ENCODE data around the gene LUC7L3. TPM values are rescaled to one million over a fixed set of nuclear protein-coding genes. Genes with fewer than 3 reads are reported as not detected.

LUC7L3 gene
- total and polyA plus RNA-seq, 3 experiments from 2014 or later = 72.5 to 120 (median 113) TPM

- Histone ChIP-seq H3K9me3 (ENCODE audit: low read length) (no peaks in the 10 kb centered on the region), H3K27ac (ENCODE audit: low read depth, low read length) (no peak overlapping the region), H3K27me3 (ENCODE audit: insufficient read depth, low read length, poor library complexity, severe bottlenecking) (no peaks in the 10 kb centered on the region), H3K4me3 (ENCODE audit: low read length) (no peak overlapping the region), H3K36me3 (ENCODE audit: insufficient read depth, low read length) (peaks cover 56% of the 10 kb centered on the region), H3K4me1 (ENCODE audit: insufficient read depth, low read length) (peaks cover 19% of the 10 kb centered on the region)
- peaks cover 40 to 56% (median 46%) of the 10 kb centered on the region in 3 donors for H3K4me1 Mint-ChIP-seq
- ChIA-PET POLR2A (no interaction called here), CTCF (no interaction called here)
- peak overlapping the region in 1 of 7 donors; percentile 55 for H3K4me3 Mint-ChIP-seq
- no peaks in the 10 kb centered on the region for H3K27me3 Mint-ChIP-seq
- H3K27ac Mint-ChIP-seq = peak overlapping the region in 4 of 8 donors; percentile 5 to 71 (median 53)
- H3K36me3 Mint-ChIP-seq = peaks cover 4 to 72% (median 29%) of the 10 kb centered on the region in 3 donors
- no peaks in the 10 kb centered on the region for H3K9me3 Mint-ChIP-seq
- no peak for DNase-seq
Observed at GRCh38 chr17:50739098-50739497, 19.7 kb downstream of the LUC7L3 start.

GRCh38 chr17:50745631-50746030, 26.2 kb downstream of the LUC7L3 start:
- H3K9me3 Mint-ChIP-seq = no peaks in the 10 kb centered on the region
- ChIA-PET POLR2A (no interaction called here), CTCF (no interaction called here)
- Histone ChIP-seq H3K27me3 (ENCODE audit: insufficient read depth, low read length, poor library complexity, severe bottlenecking) (no peaks in the 10 kb centered on the region), H3K36me3 (ENCODE audit: insufficient read depth, low read length) (peaks cover 93% of the 10 kb centered on the region), H3K27ac (ENCODE audit: low read depth, low read length) (no peak overlapping the region), H3K9me3 (ENCODE audit: low read length) (no peaks in the 10 kb centered on the region), H3K4me1 (ENCODE audit: insufficient read depth, low read length) (no peaks in the 10 kb centered on the region), H3K4me3 (ENCODE audit: low read length) (no peak overlapping the region)
- H3K36me3 Mint-ChIP-seq = peaks cover 0 to 92% (median 45%) of the 10 kb centered on the region in 3 donors
- no peaks in the 10 kb centered on the region for H3K27me3 Mint-ChIP-seq
- H3K4me3 Mint-ChIP-seq = no peak overlapping the region
- DNase-seq = no peak
- peak overlapping the region in 1 of 8 donors; percentile 47 for H3K27ac Mint-ChIP-seq
- H3K4me1 Mint-ChIP-seq = peaks cover 5 to 17% (median 5%) of the 10 kb centered on the region in 3 donors

GRCh38 chr17:50749245-50749644, 29.8 kb downstream of the LUC7L3 start:
- H3K27me3 ChIP-seq (ENCODE audit: insufficient read depth, low read length, poor library complexity, severe bottlenecking) = no peaks in the 10 kb centered on the region
- H3K27me3 Mint-ChIP-seq = no peaks in the 10 kb centered on the region
- no peak overlapping the region for H3K27ac ChIP-seq (ENCODE audit: low read depth, low read length)
- peaks cover 0 to 92% (median 36%) of the 10 kb centered on the region in 3 donors for H3K36me3 Mint-ChIP-seq
- no peak overlapping the region for H3K4me3 Mint-ChIP-seq
- POLR2A ChIA-PET = no interaction called here
- no peak for DNase-seq
- CTCF ChIA-PET = no interaction called here
- H3K9me3 Mint-ChIP-seq = no peaks in the 10 kb centered on the region
- H3K4me1 ChIP-seq (ENCODE audit: insufficient read depth, low read length) = no peaks in the 10 kb centered on the region
- H3K36me3 ChIP-seq (ENCODE audit: insufficient read depth, low read length) = peaks cover 85% of the 10 kb centered on the region
- H3K27ac Mint-ChIP-seq = peak overlapping the region in 3 of 8 donors; percentile 21 to 30 (median 23)
- no peak overlapping the region for H3K4me3 ChIP-seq (ENCODE audit: low read length)
- H3K9me3 ChIP-seq (ENCODE audit: low read length) = no peaks in the 10 kb centered on the region
- H3K4me1 Mint-ChIP-seq = peaks cover 5 to 17% (median 5%) of the 10 kb centered on the region in 3 donors

- Histone ChIP-seq H3K27ac (ENCODE audit: low read depth, low read length) (no peak overlapping the region), H3K4me1 (ENCODE audit: insufficient read depth, low read length) (no peaks in the 10 kb centered on the region), H3K36me3 (ENCODE audit: insufficient read depth, low read length) (peaks cover 33% of the 10 kb centered on the region), H3K4me3 (ENCODE audit: low read length) (no peak overlapping the region), H3K27me3 (ENCODE audit: insufficient read depth, low read length, poor library complexity, severe bottlenecking) (no peaks in the 10 kb centered on the region), H3K9me3 (ENCODE audit: low read length) (no peaks in the 10 kb centered on the region)
- H3K4me1 Mint-ChIP-seq = peaks cover under 1 to 3% (median under 1%) of the 10 kb centered on the region in 3 donors
- peak overlapping the region in 2 of 8 donors; percentile 9 to 52 for H3K27ac Mint-ChIP-seq
- H3K36me3 Mint-ChIP-seq = peaks cover 0 to 54% (median 15%) of the 10 kb centered on the region in 3 donors
- CTCF ChIA-PET = interaction anchor here (1.3 kb wide), 1 partner anchor 23 kb away, joined by 3 read pairs; no protein-coding TSS in a partner anchor
- POLR2A ChIA-PET = interaction anchor here (0.6 kb wide), 1 partner anchor 500 kb away, joined by 7 read pairs; no protein-coding TSS in a partner anchor
- H3K9me3 Mint-ChIP-seq = no peaks in the 10 kb centered on the region
- H3K4me3 Mint-ChIP-seq = no peak overlapping the region
- no peaks in the 10 kb centered on the region for H3K27me3 Mint-ChIP-seq
- DNase-seq = no peak
Observed at GRCh38 chr17:50754521-50754920, 35.1 kb downstream of the LUC7L3 start.

DNA sequence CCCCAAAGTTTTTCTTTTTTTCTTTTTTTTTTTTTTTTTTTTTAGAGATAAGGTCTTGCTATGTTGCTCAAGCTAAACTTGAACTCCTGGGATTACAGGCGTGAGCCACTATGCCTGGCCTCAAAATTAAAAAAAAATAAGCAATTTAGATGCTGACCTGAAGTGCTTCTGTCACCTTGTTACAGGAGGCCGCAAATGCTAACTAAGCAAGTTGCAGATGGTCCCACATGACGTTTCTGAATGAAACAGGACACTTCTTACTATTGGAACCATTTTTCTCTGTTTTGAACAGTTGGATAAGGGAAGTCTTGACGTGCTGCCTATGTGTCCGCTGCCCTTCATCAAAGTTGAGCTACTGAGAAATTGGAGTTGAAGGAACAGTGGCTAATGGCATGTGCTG, 39.1 kb downstream of the LUC7L3 start:
- POLR2A ChIA-PET = interaction anchor here (0.6 kb wide), 1 partner anchor 274 kb away, joined by 3 read pairs; no protein-coding TSS in a partner anchor
- no peak for DNase-seq

DNA sequence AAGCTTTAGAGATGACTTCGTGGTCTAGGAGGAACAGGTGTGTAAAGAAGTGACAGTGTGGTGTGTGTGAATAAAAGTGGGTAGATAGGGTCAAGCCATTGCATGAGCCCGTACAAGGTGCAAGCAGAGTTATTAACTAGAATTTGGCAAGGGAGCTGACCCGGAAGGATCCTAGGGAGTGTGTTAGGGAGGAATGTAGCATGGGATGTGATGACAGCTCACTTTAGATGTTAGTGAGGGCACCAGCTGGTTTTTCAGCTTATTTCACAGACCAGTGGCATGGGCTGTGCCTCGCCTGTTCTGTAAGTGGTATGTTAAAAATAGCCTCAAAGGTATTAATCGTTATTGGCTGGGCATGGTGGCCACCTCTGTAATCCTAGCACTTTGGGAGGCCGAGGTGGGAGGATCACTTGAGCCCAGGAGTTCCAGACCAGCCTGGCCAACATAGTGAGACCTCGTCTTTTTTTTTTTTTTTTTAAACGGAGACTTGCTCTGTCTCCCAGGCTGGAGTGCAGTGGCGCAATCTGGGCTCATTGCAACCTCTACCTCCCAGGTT, 39.7 kb downstream of the LUC7L3 start:
- Mint-ChIP-seq H3K4me1 (peaks cover 6 to 8% (median 7%) of the 10 kb centered on the region in 3 donors), H3K27me3 (peaks cover under 1 to 4% of the 10 kb centered on the region in 2 donors), H3K27ac (peak overlapping the region in 1 of 8 donors; percentile 37), H3K36me3 (peaks cover 0 to 13% (median 2%) of the 10 kb centered on the region in 3 donors), H3K9me3 (no peaks in the 10 kb centered on the region), H3K4me3 (no peak overlapping the region)
- H3K27me3 ChIP-seq (ENCODE audit: insufficient read depth, low read length, poor library complexity, severe bottlenecking) = no peaks in the 10 kb centered on the region
- DNase-seq = no peak
- no peak overlapping the region for H3K27ac ChIP-seq (ENCODE audit: low read depth, low read length)
- POLR2A ChIA-PET = interaction anchor here (0.6 kb wide), 1 partner anchor 273 kb away, joined by 3 read pairs; no protein-coding TSS in a partner anchor
- no peaks in the 10 kb centered on the region for H3K9me3 ChIP-seq (ENCODE audit: low read length)
- no peaks in the 10 kb centered on the region for H3K4me1 ChIP-seq (ENCODE audit: insufficient read depth, low read length)
- H3K36me3 ChIP-seq (ENCODE audit: insufficient read depth, low read length) = no peaks in the 10 kb centered on the region
- CTCF ChIA-PET = no interaction called here
- H3K4me3 ChIP-seq (ENCODE audit: low read length) = no peak overlapping the region

More for the DNA sequence above, 39.1 kb downstream of the LUC7L3 start:
- Mint-ChIP-seq H3K4me3 (no peak overlapping the region), H3K9me3 (no peaks in the 10 kb centered on the region), H3K27me3 (no peaks in the 10 kb centered on the region), H3K36me3 (peaks cover 0 to 18% (median 2%) of the 10 kb centered on the region in 3 donors), H3K4me1 (peaks cover 5 to 7% (median 6%) of the 10 kb centered on the region in 3 donors), H3K27ac (peak overlapping the region in 1 of 8 donors; percentile 37)
- Histone ChIP-seq H3K4me3 (ENCODE audit: low read length) (no peak overlapping the region), H3K9me3 (ENCODE audit: low read length) (no peaks in the 10 kb centered on the region), H3K27me3 (ENCODE audit: insufficient read depth, low read length, poor library complexity, severe bottlenecking) (no peaks in the 10 kb centered on the region), H3K4me1 (ENCODE audit: insufficient read depth, low read length) (no peaks in the 10 kb centered on the region), H3K27ac (ENCODE audit: low read depth, low read length) (no peak overlapping the region), H3K36me3 (ENCODE audit: insufficient read depth, low read length) (peaks cover under 1% of the 10 kb centered on the region)
- CTCF ChIA-PET = no interaction called here

- Mint-ChIP-seq H3K27me3 (peaks cover 8 to 20% of the 10 kb centered on the region in 2 donors), H3K4me3 (peak overlapping the region in 1 of 7 donors; percentile 40), H3K9me3 (no peaks in the 10 kb centered on the region), H3K4me1 (peaks cover 7 to 10% (median 9%) of the 10 kb centered on the region in 3 donors), H3K36me3 (no peaks in the 10 kb centered on the region), H3K27ac (no peak overlapping the region)
- no peak for DNase-seq
- Histone ChIP-seq H3K4me3 (ENCODE audit: low read length) (no peak overlapping the region), H3K27ac (ENCODE audit: low read depth, low read length) (no peak overlapping the region), H3K4me1 (ENCODE audit: insufficient read depth, low read length) (no peaks in the 10 kb centered on the region), H3K9me3 (ENCODE audit: low read length) (no peaks in the 10 kb centered on the region), H3K36me3 (ENCODE audit: insufficient read depth, low read length) (no peaks in the 10 kb centered on the region), H3K27me3 (ENCODE audit: insufficient read depth, low read length, poor library complexity, severe bottlenecking) (no peaks in the 10 kb centered on the region)
- POLR2A ChIA-PET = no interaction called here
- CTCF ChIA-PET = interaction anchor here (1.1 to 2.1 kb wide), 3 partner anchors 14 to 68 kb away, joined by 3 to 5 read pairs (median 4); no protein-coding TSS in a partner anchor
Observed at GRCh38 chr17:50762177-50762576, 42.8 kb downstream of the LUC7L3 start.

GRCh38 chr17:50763716-50764475, 44.5 kb downstream of the LUC7L3 start:
- H3K27me3 ChIP-seq (ENCODE audit: insufficient read depth, low read length, poor library complexity, severe bottlenecking) = no peaks in the 10 kb centered on the region
- Mint-ChIP-seq H3K9me3 (no peaks in the 10 kb centered on the region), H3K4me3 (peak overlapping the region in 1 of 7 donors; percentile 79), H3K27me3 (peaks cover 11 to 24% of the 10 kb centered on the region in 2 donors), H3K36me3 (peaks cover 0 to 1% (median 0%) of the 10 kb centered on the region in 3 donors), H3K4me1 (peaks cover 7 to 10% (median 7%) of the 10 kb centered on the region in 3 donors), H3K27ac (no peak overlapping the region)
- CTCF ChIA-PET = interaction anchor here (1.0 to 2.1 kb wide), 2 partner anchors 16 to 67 kb away, joined by 3 to 5 read pairs; no protein-coding TSS in a partner anchor
- POLR2A ChIA-PET = interaction anchor here (1.1 kb wide), 1 partner anchor 16 kb away, joined by 11 read pairs; no protein-coding TSS in a partner anchor
- no peak overlapping the region for H3K4me3 ChIP-seq (ENCODE audit: low read length)
- H3K36me3 ChIP-seq (ENCODE audit: insufficient read depth, low read length) = no peaks in the 10 kb centered on the region
- no peak overlapping the region for H3K27ac ChIP-seq (ENCODE audit: low read depth, low read length)
- no peaks in the 10 kb centered on the region for H3K4me1 ChIP-seq (ENCODE audit: insufficient read depth, low read length)
- no peaks in the 10 kb centered on the region for H3K9me3 ChIP-seq (ENCODE audit: low read length)
- DNase-seq = no peak

Measured in CD8-positive, alpha-beta memory T cell (primary cell).